WTC11 (cell line): Measurements from ENCODE around the gene RRP1.

ENCODE experiments used
- ATF3 ChIP-seq: sonication (generic); formaldehyde crosslinking; conservative IDR thresholded peaks from 2 replicates; pipeline ENCODE4 v1.8.1; 2022; ENCODE audit warnings: mild to moderate bottlenecking, missing genetic modification reagents
- MAX ChIP-seq: sonication (generic); formaldehyde crosslinking; IDR thresholded peaks from 2 replicates; pipeline ENCODE4 v1.8.0; 2022; ENCODE audit warnings: mild to moderate bottlenecking, missing genetic modification reagents
- OVOL2 ChIP-seq: fragments of 250-450 bp; sonication (Bioruptor Pico); IDR thresholded peaks from 2 replicates; pipeline ENCODE4 v1.9.0; 2021; ENCODE audit warnings: mild to moderate bottlenecking, borderline replicate concordance
- TEAD4 ChIP-seq: sonication (generic); formaldehyde crosslinking; IDR thresholded peaks from 2 replicates; pipeline ENCODE4 v1.8.0; 2022; ENCODE audit warnings: mild to moderate bottlenecking, missing genetic modification reagents
- TF ChIP-seq, protein P1 (sequence below): fragments of 200-600 bp; IDR thresholded peaks from 2 replicates; pipeline ENCODE4 v1.8.0; 2022; ENCODE audit warnings: antibody characterized with exemption

GRCh38 chr21:43815107-43815613, 25.8 kb downstream of the RRP1 start:
- TF ChIP-seq ATF3 (no peak), MAX (CRISPR knock-in tag) (no peak), TEAD4 (CRISPR knock-in tag) (no peak), OVOL2 (CRISPR knock-in tag) (no peak)
- TF ChIP-seq, protein P1, sequence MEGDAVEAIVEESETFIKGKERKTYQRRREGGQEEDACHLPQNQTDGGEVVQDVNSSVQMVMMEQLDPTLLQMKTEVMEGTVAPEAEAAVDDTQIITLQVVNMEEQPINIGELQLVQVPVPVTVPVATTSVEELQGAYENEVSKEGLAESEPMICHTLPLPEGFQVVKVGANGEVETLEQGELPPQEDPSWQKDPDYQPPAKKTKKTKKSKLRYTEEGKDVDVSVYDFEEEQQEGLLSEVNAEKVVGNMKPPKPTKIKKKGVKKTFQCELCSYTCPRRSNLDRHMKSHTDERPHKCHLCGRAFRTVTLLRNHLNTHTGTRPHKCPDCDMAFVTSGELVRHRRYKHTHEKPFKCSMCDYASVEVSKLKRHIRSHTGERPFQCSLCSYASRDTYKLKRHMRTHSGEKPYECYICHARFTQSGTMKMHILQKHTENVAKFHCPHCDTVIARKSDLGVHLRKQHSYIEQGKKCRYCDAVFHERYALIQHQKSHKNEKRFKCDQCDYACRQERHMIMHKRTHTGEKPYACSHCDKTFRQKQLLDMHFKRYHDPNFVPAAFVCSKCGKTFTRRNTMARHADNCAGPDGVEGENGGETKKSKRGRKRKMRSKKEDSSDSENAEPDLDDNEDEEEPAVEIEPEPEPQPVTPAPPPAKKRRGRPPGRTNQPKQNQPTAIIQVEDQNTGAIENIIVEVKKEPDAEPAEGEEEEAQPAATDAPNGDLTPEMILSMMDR: no peak
